DOHH2 (cell line): Measurements from ENCODE around the gene RIPPLY1.

Experiments
- EZH2phosphoT487 ChIP-seq: fragments of 200-600 bp; sonication (generic); IDR thresholded peaks from 2 replicates; pipeline ENCODE4 v1.6.1; 2017; ENCODE audit warnings: borderline replicate concordance, mild to moderate bottlenecking, antibody characterized with exemption, low read length, moderate library complexity, mixed read lengths
- TF ChIP-seq, protein P1 (sequence below): fragments of 200-600 bp; sonication (generic); IDR thresholded peaks from one replicate; pipeline ENCODE4 v1.5.1; 2014; ENCODE audit warnings: antibody characterized with exemption, mild to moderate bottlenecking, low read depth, low read length; ENCODE audit not compliant: poor library complexity, severe bottlenecking

DNA sequence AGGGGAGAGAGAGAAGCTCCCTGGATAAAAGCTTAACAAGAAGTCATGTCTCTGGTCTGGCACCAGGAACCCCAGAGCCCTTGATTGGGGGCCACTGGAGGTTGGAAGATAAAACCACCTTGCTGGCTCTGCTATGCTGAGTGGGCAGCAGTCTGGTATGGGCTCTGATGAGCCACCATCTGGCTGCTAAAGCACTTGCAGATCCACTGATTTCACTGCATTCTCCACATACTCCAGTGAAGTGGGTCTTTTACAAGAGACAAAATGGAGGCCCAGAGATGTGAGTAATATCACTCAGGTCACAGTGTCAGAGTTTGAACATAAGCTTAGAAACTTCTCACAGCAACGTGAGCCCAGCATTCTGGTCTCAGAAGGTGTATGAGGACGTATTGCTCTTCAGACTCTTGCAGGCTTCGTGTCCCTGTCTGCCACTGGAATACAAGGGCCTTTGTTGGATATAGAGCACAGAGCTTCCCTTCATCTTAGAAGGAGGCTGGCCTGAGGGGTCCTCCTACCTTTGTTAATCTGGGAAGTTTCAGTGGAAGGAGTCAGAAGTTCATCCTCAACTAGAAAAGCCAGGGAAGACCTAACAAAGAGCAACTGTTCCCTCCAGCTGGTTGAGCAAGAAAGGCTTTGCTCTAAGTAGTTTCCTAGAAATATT is 28.8 kb upstream of the RIPPLY1 start:
- TF ChIP-seq, protein P1, sequence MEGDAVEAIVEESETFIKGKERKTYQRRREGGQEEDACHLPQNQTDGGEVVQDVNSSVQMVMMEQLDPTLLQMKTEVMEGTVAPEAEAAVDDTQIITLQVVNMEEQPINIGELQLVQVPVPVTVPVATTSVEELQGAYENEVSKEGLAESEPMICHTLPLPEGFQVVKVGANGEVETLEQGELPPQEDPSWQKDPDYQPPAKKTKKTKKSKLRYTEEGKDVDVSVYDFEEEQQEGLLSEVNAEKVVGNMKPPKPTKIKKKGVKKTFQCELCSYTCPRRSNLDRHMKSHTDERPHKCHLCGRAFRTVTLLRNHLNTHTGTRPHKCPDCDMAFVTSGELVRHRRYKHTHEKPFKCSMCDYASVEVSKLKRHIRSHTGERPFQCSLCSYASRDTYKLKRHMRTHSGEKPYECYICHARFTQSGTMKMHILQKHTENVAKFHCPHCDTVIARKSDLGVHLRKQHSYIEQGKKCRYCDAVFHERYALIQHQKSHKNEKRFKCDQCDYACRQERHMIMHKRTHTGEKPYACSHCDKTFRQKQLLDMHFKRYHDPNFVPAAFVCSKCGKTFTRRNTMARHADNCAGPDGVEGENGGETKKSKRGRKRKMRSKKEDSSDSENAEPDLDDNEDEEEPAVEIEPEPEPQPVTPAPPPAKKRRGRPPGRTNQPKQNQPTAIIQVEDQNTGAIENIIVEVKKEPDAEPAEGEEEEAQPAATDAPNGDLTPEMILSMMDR: no peak
- TF ChIP-seq EZH2phosphoT487: no peak
